IPS-15b (cell line): Measurements from ENCODE around the gene BCL2L1.

ENCODE experiments used
- H3K27me3 ChIP-seq: one replicate; pipeline ENCODE4 v1.6.1; 2013; ENCODE audit warnings: low read length; ENCODE audit not compliant: control insufficient read depth, insufficient read depth
- H3K36me3 ChIP-seq: one replicate; pipeline ENCODE4 v1.6.1; 2013; ENCODE audit warnings: low read length; ENCODE audit not compliant: control insufficient read depth, insufficient read depth
- H3K4me1 ChIP-seq: one replicate; pipeline ENCODE4 v1.6.1; 2013; ENCODE audit warnings: mild to moderate bottlenecking, low read length; ENCODE audit not compliant: control insufficient read depth, insufficient read depth
- H3K4me3 ChIP-seq: one replicate; pipeline ENCODE4 v1.5.1; 2013; ENCODE audit warnings: low read depth, low read length
- H3K9ac ChIP-seq: one replicate; pipeline ENCODE4 v1.6.1; 2013; ENCODE audit warnings: low read depth, mild to moderate bottlenecking, low read length
- H3K9me3 ChIP-seq: one replicate; pipeline ENCODE4 v1.6.1; 2013; ENCODE audit warnings: mild to moderate bottlenecking, low read length; ENCODE audit not compliant: control insufficient read depth, insufficient read depth

Gene BCL2L1

GRCh38 chr20:31620246-31620645 lies 102.4 kb downstream of the BCL2L1 start:
- Histone ChIP-seq H3K9me3 (no peaks in the 10 kb centered on the region), H3K4me3 (no peak overlapping the region), H3K9ac (no peak overlapping the region), H3K36me3 (no peaks in the 10 kb centered on the region), H3K27me3 (no peaks in the 10 kb centered on the region), H3K4me1 (no peaks in the 10 kb centered on the region)

DNA sequence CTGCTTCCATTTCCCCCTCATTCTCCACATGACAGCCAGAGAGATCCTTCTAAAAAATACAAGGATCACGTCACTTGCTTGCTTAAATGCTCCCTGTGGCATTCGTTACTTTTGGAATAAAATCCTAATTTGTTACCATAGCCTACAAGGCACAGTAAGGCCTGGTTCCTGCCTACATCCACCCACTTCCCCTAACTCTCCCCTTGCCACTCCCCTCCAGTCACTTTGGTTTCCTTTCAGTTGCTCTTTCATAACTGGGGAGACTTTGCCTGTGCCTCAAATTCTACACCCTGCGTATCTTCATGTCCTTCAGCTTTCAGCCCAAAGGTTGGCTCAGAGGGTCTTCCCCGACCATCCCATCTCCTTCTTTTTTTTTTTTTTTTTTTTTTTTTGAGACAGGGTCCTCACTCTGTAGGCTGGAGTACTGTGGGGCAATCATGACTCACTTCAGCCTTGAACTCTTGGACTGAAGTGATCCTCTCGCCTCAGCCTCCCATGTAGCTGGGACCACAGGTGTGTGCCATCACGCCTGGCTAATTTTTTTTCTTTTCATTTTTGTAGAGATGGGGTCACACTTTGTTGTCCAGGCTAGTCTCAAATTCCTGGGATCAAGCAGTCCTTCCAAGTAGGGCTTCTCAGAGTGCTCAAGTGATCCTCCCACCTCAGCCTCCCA lies 105.1 kb downstream of the BCL2L1 start:
- no peak overlapping the region for H3K9ac ChIP-seq
- H3K27me3 ChIP-seq = no peaks in the 10 kb centered on the region
- no peaks in the 10 kb centered on the region for H3K36me3 ChIP-seq
- H3K9me3 ChIP-seq = no peaks in the 10 kb centered on the region
- H3K4me1 ChIP-seq = no peaks in the 10 kb centered on the region
- no peak overlapping the region for H3K4me3 ChIP-seq

GRCh38 chr20:31615416-31615815 lies 107.3 kb downstream of the BCL2L1 start:
- Histone ChIP-seq H3K4me1 (no peaks in the 10 kb centered on the region), H3K27me3 (no peaks in the 10 kb centered on the region), H3K9me3 (no peaks in the 10 kb centered on the region), H3K9ac (no peak overlapping the region), H3K4me3 (no peak overlapping the region), H3K36me3 (no peaks in the 10 kb centered on the region)
